Neural progenitor cell (in vitro differentiated cells): Measurements from ENCODE around the gene SYCE1. TPM values are rescaled to one million over a fixed set of nuclear protein-coding genes. Genes with fewer than 3 reads are reported as not detected.
"Not testable (repeated sequence)": the region's sequence is repeated elsewhere in the genome, so short reads cannot be mapped to it uniquely, and the experiment has no call there.

Experiments
- DNase-seq: peaks from one replicate; pipeline ENCODE4 v3.0.0-alpha.2; 2016; ENCODE audit warnings: low spot score
- H2AFZ ChIP-seq: fragments of 200-600 bp; sonication (generic); replicated peaks from 2 replicates; pipeline ENCODE4 v1.6.1; 2016; ENCODE audit warnings: antibody characterized with exemption
- H3F3A ChIP-seq: fragments of 200-600 bp; sonication (generic); 2 replicates; pipeline ENCODE4 v1.6.1; 2016; ENCODE audit warnings: antibody characterized with exemption, low read depth
- H3K27ac ChIP-seq: fragments of 200-600 bp; sonication (generic); 2 replicates; pipeline ENCODE4 v1.5.1; 2016; ENCODE audit warnings: mild to moderate bottlenecking
- H3K27me3 ChIP-seq: fragments of 200-600 bp; sonication (generic); 2 replicates; pipeline ENCODE4 v1.6.1; 2016; ENCODE audit warnings: mild to moderate bottlenecking, moderate library complexity
- H3K36me3 ChIP-seq: fragments of 200-600 bp; sonication (generic); 2 replicates; pipeline ENCODE4 v1.5.1; 2016
- H3K4me1 ChIP-seq: fragments of 200-600 bp; sonication (generic); 2 replicates; pipeline ENCODE4 v1.6.1; 2016; ENCODE audit warnings: mixed run types
- H3K4me2 ChIP-seq: fragments of 200-600 bp; sonication (generic); 2 replicates; pipeline ENCODE4 v1.6.1; 2016
- H3K4me3 ChIP-seq: fragments of 200-600 bp; sonication (generic); 2 replicates; pipeline ENCODE4 v1.5.1; 2016
- H3K79me2 ChIP-seq: fragments of 200-600 bp; sonication (generic); 2 replicates; pipeline ENCODE4 v1.6.1; 2016; ENCODE audit warnings: low read depth
- H3K9ac ChIP-seq: fragments of 200-600 bp; sonication (generic); 2 replicates; pipeline ENCODE4 v1.6.1; 2016
- H3K9me3 ChIP-seq: fragments of 200-600 bp; sonication (generic); 2 replicates; pipeline ENCODE4 v1.5.1; 2016; ENCODE audit warnings: low read depth
- H4K20me1 ChIP-seq: fragments of 200-600 bp; sonication (generic); 2 replicates; pipeline ENCODE4 v1.6.1; 2016; ENCODE audit warnings: low read depth
- H3K27ac Mint-ChIP-seq: 3 replicates; pipeline ENCODE4 v1.8.0; 2021; ENCODE audit warnings: mixed read lengths
- H3K27me3 Mint-ChIP-seq: 2 replicates; pipeline ENCODE4 v1.8.0; 2022; ENCODE audit warnings: low read depth, mild to moderate bottlenecking, inconsistent platforms, moderate library complexity, mixed read lengths; ENCODE audit not compliant: insufficient read depth
- H3K36me3 Mint-ChIP-seq: 3 replicates; pipeline ENCODE4 v1.8.0; 2021; ENCODE audit warnings: mixed read lengths
- H3K4me1 Mint-ChIP-seq: 3 replicates; pipeline ENCODE4 v1.8.0; 2021; ENCODE audit warnings: mixed read lengths
- H3K4me3 Mint-ChIP-seq: 3 replicates; pipeline ENCODE4 v1.8.0; 2021; ENCODE audit warnings: mild to moderate bottlenecking, moderate library complexity, mixed read lengths
- H3K9me3 Mint-ChIP-seq: 3 replicates; pipeline ENCODE4 v1.8.0; 2020; ENCODE audit warnings: mixed read lengths
- EZH2 ChIP-seq: fragments of 200-600 bp; sonication (generic); IDR thresholded peaks from 2 replicates; pipeline ENCODE4 v1.6.1; 2017; ENCODE audit warnings: antibody characterized with exemption, mild to moderate bottlenecking, moderate library complexity
- EZH2phosphoT487 ChIP-seq: fragments of 200-600 bp; sonication (generic); IDR thresholded peaks from 2 replicates; pipeline ENCODE4 v1.6.1; 2017; ENCODE audit warnings: antibody characterized with exemption
- total RNA-seq: library from RNA; depleted of rRNA; stranded (reverse); fragments of >200 nt; gene quantifications from 2 replicates; pipeline ENCODE4 v1.2.3, GENCODE V29; 2015; ENCODE audit warnings: low replicate concordance
- TF ChIP-seq, protein P1 (sequence below): fragments of 200-600 bp; sonication (generic); IDR thresholded peaks from 2 replicates; pipeline ENCODE4 v1.5.1; 2017; ENCODE audit warnings: antibody characterized with exemption, mild to moderate bottlenecking

The SYCE1 gene
- total RNA-seq, 1 donor from 2014 or later = not detected

DNA sequence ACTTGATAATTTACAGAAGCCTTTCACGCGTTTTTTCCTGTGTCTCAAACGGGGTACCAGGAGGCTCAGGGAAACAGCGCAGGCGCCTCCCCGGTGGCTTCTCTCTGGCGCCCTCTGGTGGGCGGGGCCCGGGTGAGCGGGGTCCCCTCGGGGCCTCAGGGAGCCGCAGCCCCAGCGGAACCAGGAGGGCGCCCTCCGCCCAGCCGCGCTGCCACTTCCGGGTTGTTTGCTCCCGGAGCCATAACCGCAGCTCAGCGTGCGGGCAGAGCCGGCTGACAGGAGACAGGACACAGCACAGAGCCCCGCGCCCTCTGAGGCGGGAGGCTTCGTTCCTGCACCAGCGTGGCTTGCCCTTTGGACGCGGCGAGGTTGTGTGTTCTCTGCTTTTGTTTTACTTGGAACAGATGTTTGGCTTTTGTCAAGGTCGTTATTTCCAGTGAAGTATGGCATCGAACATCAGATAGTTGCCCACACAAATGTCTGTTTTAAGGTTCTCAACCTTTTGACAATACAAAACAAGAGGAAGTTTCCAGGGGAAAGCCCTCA lies 45.1 kb downstream of the SYCE1 start:
- Mint-ChIP-seq H3K9me3 (peaks cover 10% of the 10 kb centered on the region), H3K4me3 (no peak overlapping the region), H3K27me3 (peaks cover 9% of the 10 kb centered on the region), H3K36me3 (no peaks in the 10 kb centered on the region), H3K4me1 (no peaks in the 10 kb centered on the region), H3K27ac (no peak overlapping the region)
- Histone ChIP-seq H3K9me3 (peaks cover 10% of the 10 kb centered on the region), H3K79me2 (no peaks in the 10 kb centered on the region), H2AFZ (no peak overlapping the region), H3K27me3 (no peaks in the 10 kb centered on the region), H3K4me2 (no peak overlapping the region), H4K20me1 (no peaks in the 10 kb centered on the region), H3K36me3 (no peaks in the 10 kb centered on the region), H3K4me1 (no peaks in the 10 kb centered on the region), H3K4me3 (no peak overlapping the region), H3K27ac (no peak overlapping the region), H3K9ac (no peak overlapping the region), H3F3A (no peaks in the 10 kb centered on the region)
- peak; percentile 32 for DNase-seq
- no peak for TF ChIP-seq EZH2
- TF ChIP-seq, protein P1, sequence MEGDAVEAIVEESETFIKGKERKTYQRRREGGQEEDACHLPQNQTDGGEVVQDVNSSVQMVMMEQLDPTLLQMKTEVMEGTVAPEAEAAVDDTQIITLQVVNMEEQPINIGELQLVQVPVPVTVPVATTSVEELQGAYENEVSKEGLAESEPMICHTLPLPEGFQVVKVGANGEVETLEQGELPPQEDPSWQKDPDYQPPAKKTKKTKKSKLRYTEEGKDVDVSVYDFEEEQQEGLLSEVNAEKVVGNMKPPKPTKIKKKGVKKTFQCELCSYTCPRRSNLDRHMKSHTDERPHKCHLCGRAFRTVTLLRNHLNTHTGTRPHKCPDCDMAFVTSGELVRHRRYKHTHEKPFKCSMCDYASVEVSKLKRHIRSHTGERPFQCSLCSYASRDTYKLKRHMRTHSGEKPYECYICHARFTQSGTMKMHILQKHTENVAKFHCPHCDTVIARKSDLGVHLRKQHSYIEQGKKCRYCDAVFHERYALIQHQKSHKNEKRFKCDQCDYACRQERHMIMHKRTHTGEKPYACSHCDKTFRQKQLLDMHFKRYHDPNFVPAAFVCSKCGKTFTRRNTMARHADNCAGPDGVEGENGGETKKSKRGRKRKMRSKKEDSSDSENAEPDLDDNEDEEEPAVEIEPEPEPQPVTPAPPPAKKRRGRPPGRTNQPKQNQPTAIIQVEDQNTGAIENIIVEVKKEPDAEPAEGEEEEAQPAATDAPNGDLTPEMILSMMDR = peak; percentile 44

DNA sequence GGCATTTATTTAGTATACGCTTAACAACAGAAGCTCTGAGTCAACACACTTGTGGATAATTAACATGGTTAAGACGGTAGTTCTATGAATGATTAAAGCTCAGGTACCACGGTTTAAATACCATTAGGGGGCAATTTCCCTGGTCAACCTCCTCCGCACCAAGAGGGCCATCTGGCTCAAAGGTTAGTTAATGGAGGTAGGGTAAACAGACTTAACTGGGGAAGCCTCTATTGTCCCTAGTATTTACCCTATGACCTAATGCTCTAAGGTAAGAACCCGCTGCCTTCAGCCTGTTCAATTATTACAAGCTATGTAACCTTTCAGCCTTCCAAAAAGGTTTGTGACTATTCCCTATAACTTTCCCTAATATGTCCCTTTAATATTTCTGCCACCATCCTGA lies 46.9 kb downstream of the SYCE1 start:
- H3K4me3 ChIP-seq, H3K27me3 Mint-ChIP-seq, H3F3A ChIP-seq, H3K4me1 ChIP-seq, H2AFZ ChIP-seq, H3K79me2 ChIP-seq, H3K9me3 Mint-ChIP-seq, DNase-seq, H3K9ac ChIP-seq, H3K9me3 ChIP-seq, H3K27me3 ChIP-seq, H4K20me1 ChIP-seq, H3K27ac Mint-ChIP-seq, H3K36me3 ChIP-seq, H3K36me3 Mint-ChIP-seq, H3K4me1 Mint-ChIP-seq, H3K4me2 ChIP-seq, H3K27ac ChIP-seq, H3K4me3 Mint-ChIP-seq: not testable (repeated sequence)

DNA sequence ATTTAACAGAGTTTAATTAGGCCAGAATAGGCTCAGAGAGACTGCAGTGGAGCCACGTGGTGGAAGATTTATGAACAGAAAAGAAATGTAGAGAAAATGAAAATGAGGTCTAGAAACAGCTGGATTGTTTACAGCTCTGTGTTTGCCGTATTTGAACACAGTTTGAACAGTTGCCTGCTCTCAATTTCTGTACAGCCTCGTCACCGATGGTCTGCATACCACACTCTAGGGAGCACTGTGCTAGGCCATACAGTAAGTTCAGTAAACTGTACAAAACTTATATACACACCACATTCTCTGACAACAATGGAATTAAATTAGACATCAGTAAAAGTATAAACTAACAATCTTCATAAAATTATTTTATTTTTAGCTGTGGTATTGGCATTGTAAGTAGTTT lies 49.3 kb downstream of the SYCE1 start:
- Histone ChIP-seq H3K4me2 (no peak overlapping the region), H3K36me3 (no peaks in the 10 kb centered on the region), H4K20me1 (no peaks in the 10 kb centered on the region), H3K4me1 (no peaks in the 10 kb centered on the region), H3K4me3 (no peak overlapping the region), H3K9me3 (peaks cover 14% of the 10 kb centered on the region), H3K27me3 (no peaks in the 10 kb centered on the region), H3K79me2 (no peaks in the 10 kb centered on the region), H3K9ac (no peak overlapping the region), H3K27ac (no peak overlapping the region), H3F3A (no peaks in the 10 kb centered on the region), H2AFZ (no peak overlapping the region)
- no peak overlapping the region for H3K4me3 Mint-ChIP-seq
- H3K27ac Mint-ChIP-seq = no peak overlapping the region
- no peaks in the 10 kb centered on the region for H3K36me3 Mint-ChIP-seq
- H3K4me1 Mint-ChIP-seq = no peaks in the 10 kb centered on the region
- no peak for DNase-seq
- TF ChIP-seq, protein P1 = no peak
- TF ChIP-seq EZH2 (no peak), EZH2phosphoT487 (no peak)
- peaks cover 7% of the 10 kb centered on the region for H3K27me3 Mint-ChIP-seq
- H3K9me3 Mint-ChIP-seq = peaks cover 5% of the 10 kb centered on the region

DNA sequence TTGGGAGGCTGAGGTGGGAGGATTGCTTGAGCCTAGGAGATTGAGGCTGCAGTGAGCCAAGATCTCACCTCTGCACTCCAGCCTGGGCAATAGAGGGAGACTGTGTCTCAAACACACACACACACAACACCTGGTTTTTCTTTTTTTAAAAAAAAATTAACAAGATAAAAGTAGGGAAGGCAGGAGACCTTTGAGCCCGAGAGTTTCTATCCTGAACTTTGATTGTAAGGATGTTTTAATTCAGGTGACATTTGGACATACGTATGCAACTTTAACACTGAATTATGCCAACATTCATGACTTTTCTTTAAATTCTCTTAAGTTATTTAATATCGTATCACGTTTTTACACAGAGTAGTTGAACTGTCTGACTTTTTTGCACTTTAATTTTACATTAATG lies 49.9 kb downstream of the SYCE1 start:
- Histone ChIP-seq H3K36me3 (no peaks in the 10 kb centered on the region), H3K4me2 (no peak overlapping the region), H3K27me3 (no peaks in the 10 kb centered on the region), H4K20me1 (no peaks in the 10 kb centered on the region), H3K27ac (no peak overlapping the region), H3K79me2 (no peaks in the 10 kb centered on the region), H3F3A (no peaks in the 10 kb centered on the region), H3K9ac (no peak overlapping the region), H2AFZ (no peak overlapping the region), H3K4me1 (no peaks in the 10 kb centered on the region), H3K4me3 (no peak overlapping the region), H3K9me3 (peaks cover 15% of the 10 kb centered on the region)
- H3K27ac Mint-ChIP-seq = no peak overlapping the region
- no peak overlapping the region for H3K4me3 Mint-ChIP-seq
- H3K9me3 Mint-ChIP-seq = peaks cover 5% of the 10 kb centered on the region
- no peaks in the 10 kb centered on the region for H3K36me3 Mint-ChIP-seq
- TF ChIP-seq EZH2phosphoT487 (no peak), EZH2 (no peak)
- TF ChIP-seq, protein P1 = no peak
- DNase-seq = no peak
- H3K27me3 Mint-ChIP-seq = peaks cover 7% of the 10 kb centered on the region
- H3K4me1 Mint-ChIP-seq = no peaks in the 10 kb centered on the region
